A673 (cell line): ENCODE data around the gene ATG2B. TPM values are rescaled to one million over a fixed set of nuclear protein-coding genes. Genes with fewer than 3 reads are reported as not detected.

Source experiments
- BruUV-seq: library from RNA; stranded (reverse); fragments of 400-500 nt; replicated peaks from 2 replicates; lab custom pipeline; 2021; lab: Mats Ljungman, UMichigan
- CTCF ChIA-PET: fragments of 300-600 bp; sonication (Branson Sonifier 250); formaldehyde crosslinking; loops from one replicate; lab custom pipeline; 2022; ENCODE audit warnings: antibody characterized with exemption; lab: Charles Lee
- POLR2A ChIA-PET: fragments of 300-600 bp; sonication (Branson Sonifier 250); formaldehyde crosslinking; loops from one replicate; lab custom pipeline; 2022; ENCODE audit warnings: antibody characterized with exemption; ENCODE audit not compliant: low non-redundant PET; lab: Charles Lee
- DNase-seq: peaks from one replicate; pipeline ENCODE4 v3.0.0-alpha.2; 2015; ENCODE audit warnings: low spot score
- H3K27ac ChIP-seq: fragments of 200-600 bp; sonication (generic); 2 replicates; pipeline ENCODE4 v1.5.1; 2016; ENCODE audit warnings: mixed run types, low read depth, mild to moderate bottlenecking, mixed read lengths, antibody characterized with exemption, low read length; ENCODE audit not compliant: poor library complexity, severe bottlenecking
- H3K27me3 ChIP-seq: fragments of 200-600 bp; sonication (generic); replicated peaks from 2 replicates; pipeline ENCODE4 v1.6.1; 2017; ENCODE audit warnings: mixed run types, low read depth, mild to moderate bottlenecking, mixed read lengths, antibody characterized with exemption, low read length; ENCODE audit not compliant: insufficient read depth, poor library complexity
- H3K36me3 ChIP-seq: fragments of 200-600 bp; sonication (generic); 2 replicates; pipeline ENCODE4 v1.6.1; 2016; ENCODE audit warnings: mixed run types, mild to moderate bottlenecking, mixed read lengths, antibody characterized with exemption, low read length; ENCODE audit not compliant: insufficient read depth, poor library complexity, severe bottlenecking
- H3K4me1 ChIP-seq: fragments of 200-600 bp; sonication (generic); 2 replicates; pipeline ENCODE4 v1.6.1; 2017; ENCODE audit warnings: mixed run types, mild to moderate bottlenecking, mixed read lengths, antibody characterized with exemption, low read length; ENCODE audit not compliant: insufficient read depth, poor library complexity, severe bottlenecking
- H3K4me3 ChIP-seq: fragments of 200-600 bp; sonication (generic); 2 replicates; pipeline ENCODE4 v1.5.1; 2016; ENCODE audit warnings: low read depth, mixed run types, mild to moderate bottlenecking, mixed read lengths, low read length; ENCODE audit not compliant: poor library complexity, severe bottlenecking
- H3K9me3 ChIP-seq: fragments of 200-600 bp; sonication (generic); 2 replicates; pipeline ENCODE4 v1.6.1; 2016; ENCODE audit warnings: mixed run types, low read depth, mild to moderate bottlenecking, mixed read lengths, antibody characterized with exemption, low read length; ENCODE audit not compliant: poor library complexity, severe bottlenecking
- CTCF ChIP-seq: fragments of 300-800, 200-600 bp; sonication (generic); conservative IDR thresholded peaks from 2 replicates; pipeline ENCODE4 v1.5.1; 2017; ENCODE audit warnings: low read depth, mild to moderate bottlenecking, antibody characterized with exemption, low read length, moderate library complexity, mixed read lengths
- EZH2 ChIP-seq: fragments of 200-600 bp; sonication (generic); IDR thresholded peaks from 2 replicates; pipeline ENCODE4 v1.6.1; 2017; ENCODE audit warnings: borderline replicate concordance, low read depth, mild to moderate bottlenecking, mixed read lengths, antibody characterized with exemption, low read length; ENCODE audit not compliant: poor library complexity, severe bottlenecking
- intact Hi-C: fragments of 100-400 bp; cut with micrococcal nuclease; formaldehyde crosslinking; loops from one replicate; pipeline ENCODE4 v1.10.0; 2022; ENCODE audit not compliant: unreplicated experiment
- total RNA-seq: library from RNA; stranded (reverse); gene quantifications from 2 replicates; pipeline ENCODE4 v1.2.3, GENCODE V29; 2021

The ATG2B gene
- total RNA-seq, 1 experiment from 2014 or later = 22.7 TPM

- intact Hi-C loops = loop anchor here (2.0 to 10.0 kb wide), 2 partner anchors 274 to 710 kb away; no protein-coding TSS in a partner anchor
- H3K36me3 ChIP-seq = no peaks in the 10 kb centered on the region
- H3K4me3 ChIP-seq = no peak overlapping the region
- POLR2A ChIA-PET = no interaction called here
- no TSS peak for BruUV-seq
- H3K27me3 ChIP-seq = no peaks in the 10 kb centered on the region
- H3K4me1 ChIP-seq = no peaks in the 10 kb centered on the region
- CTCF ChIA-PET = interaction anchor here (1.4 to 2.5 kb wide), 3 partner anchors 174 to 276 kb away, joined by 3 to 16 read pairs (median 6); no protein-coding TSS in a partner anchor
- H3K27ac ChIP-seq = no peak overlapping the region
- no peak for TF ChIP-seq CTCF
- TF ChIP-seq EZH2 = no peak
- no peaks in the 10 kb centered on the region for H3K9me3 ChIP-seq
- no peak for DNase-seq
These were observed 88.6 kb downstream of the ATG2B start for GRCh38 chr14:96274543-96274942.

GRCh38 chr14:96274122-96274521 is 89.0 kb downstream of the ATG2B start:
- POLR2A ChIA-PET = no interaction called here
- Histone ChIP-seq H3K4me3 (no peak overlapping the region), H3K4me1 (no peaks in the 10 kb centered on the region), H3K27ac (no peak overlapping the region), H3K36me3 (no peaks in the 10 kb centered on the region), H3K9me3 (no peaks in the 10 kb centered on the region), H3K27me3 (no peaks in the 10 kb centered on the region)
- intact Hi-C loops = loop anchor here (2.0 to 10.0 kb wide), 2 partner anchors 273 to 709 kb away; no protein-coding TSS in a partner anchor
- BruUV-seq = no TSS peak
- CTCF ChIA-PET = interaction anchor here (1.4 to 2.5 kb wide), 3 partner anchors 173 to 276 kb away, joined by 3 to 16 read pairs (median 6); no protein-coding TSS in a partner anchor
- DNase-seq = no peak
- TF ChIP-seq EZH2 = no peak
- TF ChIP-seq CTCF = no peak

GRCh38 chr14:96273629-96274028 is 89.5 kb downstream of the ATG2B start:
- Histone ChIP-seq H3K36me3 (no peaks in the 10 kb centered on the region), H3K27ac (no peak overlapping the region), H3K9me3 (no peaks in the 10 kb centered on the region), H3K4me1 (peaks cover 4% of the 10 kb centered on the region), H3K4me3 (no peak overlapping the region), H3K27me3 (no peaks in the 10 kb centered on the region)
- TF ChIP-seq EZH2 = no peak
- no peak for TF ChIP-seq CTCF
- DNase-seq = no peak
- ChIA-PET POLR2A (no interaction called here), CTCF (interaction anchor here (1.4 to 2.5 kb wide), 2 partner anchors 173 kb away, joined by 3 to 16 read pairs; no protein-coding TSS in a partner anchor)
- BruUV-seq = no TSS peak
- intact Hi-C loops = loop anchor here (2.0 to 10.0 kb wide), 2 partner anchors 273 to 709 kb away; no protein-coding TSS in a partner anchor
